IMR-90 (cell line): Measurements from ENCODE around the gene SBF2. TPM values are rescaled to one million over a fixed set of nuclear protein-coding genes. Genes with fewer than 3 reads are reported as not detected.

Experiments used
- ATAC-seq: fragments of 200-7000 bp; cut with Tn5 transposase; 2 replicates; pipeline ENCODE4 v1.9.1; 2020; ENCODE audit warnings: low read depth, mild to moderate bottlenecking, moderate library complexity
- BruUV-seq: library from RNA; stranded (reverse); fragments of 400-500 nt; replicated peaks from 2 replicates; lab custom pipeline; 2021; lab: Mats Ljungman, UMichigan
- CTCF ChIA-PET: fragments of 300-600 bp; formaldehyde crosslinking; extraction: SDS; loops from one replicate; lab custom pipeline; 2021; ENCODE audit warnings: antibody characterized with exemption; lab: Yijun Ruan, JAX
- POLR2A ChIA-PET: fragments of 300-600 bp; sonication (Branson Sonifier 250); formaldehyde crosslinking; loops from one replicate; lab custom pipeline; 2022; ENCODE audit warnings: antibody characterized with exemption; ENCODE audit not compliant: unreplicated experiment; lab: Charles Lee
- DNase-seq: peaks from one replicate; pipeline ENCODE4 v3.0.0; 2013
- H2AFZ ChIP-seq: replicated peaks from 2 replicates; pipeline ENCODE3; 2013; ENCODE audit warnings: low read length, mild to moderate bottlenecking; ENCODE audit not compliant: poor library complexity
- H2AK5ac ChIP-seq: 2 replicates; pipeline ENCODE4 v1.6.1; 2013; ENCODE audit warnings: low read depth, low read length, inconsistent platforms
- H2AK9ac ChIP-seq: replicated peaks from 2 replicates; pipeline ENCODE3; 2013; ENCODE audit warnings: mild to moderate bottlenecking, low read depth, low read length, moderate library complexity; ENCODE audit not compliant: poor library complexity
- H2BK120ac ChIP-seq: 2 replicates; pipeline ENCODE4 v1.6.1; 2013; ENCODE audit warnings: low read depth, low read length, inconsistent platforms
- H2BK15ac ChIP-seq: 3 replicates; pipeline ENCODE4 v1.6.1; 2013; ENCODE audit warnings: low read depth, low read length, inconsistent platforms
- H2BK20ac ChIP-seq: 2 replicates; pipeline ENCODE4 v1.6.1; 2013; ENCODE audit warnings: low read depth, mild to moderate bottlenecking, inconsistent platforms, low read length, moderate library complexity
- H2BK5ac ChIP-seq: 2 replicates; pipeline ENCODE4 v1.6.1; 2013; ENCODE audit warnings: mild to moderate bottlenecking, low read depth, low read length, inconsistent platforms; ENCODE audit not compliant: poor library complexity, severe bottlenecking
- H3K14ac ChIP-seq: replicated peaks from 2 replicates; pipeline ENCODE4 v1.6.1; 2013; ENCODE audit warnings: low read depth, low read length, inconsistent platforms
- H3K18ac ChIP-seq: 2 replicates; pipeline ENCODE4 v1.6.1; 2013; ENCODE audit warnings: low read depth, low read length, control low read depth
- H3K23ac ChIP-seq: 2 replicates; pipeline ENCODE4 v1.6.1; 2013; ENCODE audit warnings: low read depth, low read length, inconsistent platforms
- H3K27ac ChIP-seq: 2 replicates; pipeline ENCODE4 v1.5.1; 2013; ENCODE audit warnings: mild to moderate bottlenecking, control low read depth, low read length; ENCODE audit not compliant: insufficient read depth
- H3K27me3 ChIP-seq: 2 replicates; pipeline ENCODE4 v1.6.1; 2013; ENCODE audit warnings: low read length; ENCODE audit not compliant: control insufficient read depth, insufficient read depth
- H3K36me3 ChIP-seq: 2 replicates; pipeline ENCODE4 v1.6.1; 2013; ENCODE audit warnings: low read length, mixed read lengths; ENCODE audit not compliant: control insufficient read depth, insufficient read depth
- H3K4ac ChIP-seq: 2 replicates; pipeline ENCODE4 v1.6.1; 2013; ENCODE audit warnings: low read depth, low read length, inconsistent platforms
- H3K4me1 ChIP-seq: 2 replicates; pipeline ENCODE4 v1.6.1; 2013; ENCODE audit warnings: low read length, mixed read lengths; ENCODE audit not compliant: control insufficient read depth, insufficient read depth
- H3K4me2 ChIP-seq: 2 replicates; pipeline ENCODE4 v1.6.1; 2013; ENCODE audit warnings: low read depth, mild to moderate bottlenecking, control low read depth, low read length, moderate library complexity
- H3K4me3 ChIP-seq: 2 replicates; pipeline ENCODE4 v1.5.1; 2013; ENCODE audit warnings: low read depth, mild to moderate bottlenecking, control low read depth, low read length, moderate library complexity; ENCODE audit not compliant: insufficient read depth
- H3K56ac ChIP-seq: 2 replicates; pipeline ENCODE4 v1.6.1; 2013; ENCODE audit warnings: low read length, inconsistent platforms; ENCODE audit not compliant: insufficient read depth; ENCODE audit errors: extremely low read depth
- H3K79me1 ChIP-seq, 2 experiments: 2 replicates each; pipeline ENCODE4 v1.6.1; 2013; ENCODE audit warnings: low read length in 2 of 2, inconsistent platforms in 1 of 2, low read depth in 1 of 2
- H3K9ac ChIP-seq: 2 replicates; pipeline ENCODE4 v1.6.1; 2013; ENCODE audit warnings: low read depth, low read length, control low read depth
- H3K9me1 ChIP-seq: 2 replicates; pipeline ENCODE4 v1.6.1; 2013; ENCODE audit warnings: low read length, inconsistent platforms; ENCODE audit not compliant: insufficient read depth
- H3K9me3 ChIP-seq: 2 replicates; pipeline ENCODE4 v1.6.1; 2013; ENCODE audit warnings: low read length; ENCODE audit not compliant: control insufficient read depth, insufficient read depth
- H4K20me1 ChIP-seq: 2 replicates; pipeline ENCODE4 v1.6.1; 2013; ENCODE audit warnings: low read length, inconsistent platforms; ENCODE audit not compliant: insufficient read depth
- H4K5ac ChIP-seq: 2 replicates; pipeline ENCODE4 v1.6.1; 2013; ENCODE audit warnings: mild to moderate bottlenecking, low read depth, low read length, control low read depth
- H4K8ac ChIP-seq, 2 experiments: 2 replicates each; pipeline ENCODE4 v1.6.1; 2013; ENCODE audit warnings: low read depth in 2 of 2, low read length in 2 of 2, control low read depth in 1 of 2, inconsistent platforms in 1 of 2
- H4K91ac ChIP-seq: 2 replicates; pipeline ENCODE4 v1.6.1; 2013; ENCODE audit warnings: low read depth, low read length, inconsistent platforms; ENCODE audit not compliant: insufficient read depth
- BHLHE40 ChIP-seq: fragments of 150-350 bp; IDR thresholded peaks from 2 replicates; pipeline ENCODE4 v1.6.1; 2016; ENCODE audit warnings: mild to moderate bottlenecking, low read depth, low read length
- CEBPB ChIP-seq: IDR thresholded peaks from 2 replicates; pipeline ENCODE4 v1.6.1; 2012; ENCODE audit warnings: low read depth, low read length, improper control_type of control experiment
- CHD1 ChIP-seq: IDR thresholded peaks from 2 replicates; pipeline ENCODE4 v1.6.1; 2012; ENCODE audit warnings: low read depth, low read length, improper control_type of control experiment
- MAZ ChIP-seq: IDR thresholded peaks from 2 replicates; pipeline ENCODE4 v1.6.1; 2012; ENCODE audit warnings: low read depth, mild to moderate bottlenecking, low read length, improper control_type of control experiment, moderate library complexity, borderline replicate concordance
- MXI1 ChIP-seq: IDR thresholded peaks from 2 replicates; pipeline ENCODE4 v1.6.1; 2012; ENCODE audit warnings: low read depth, mild to moderate bottlenecking, low read length, moderate library complexity, borderline replicate concordance
- NFE2L2 ChIP-seq: fragments of 150-350 bp; IDR thresholded peaks from 2 replicates; pipeline ENCODE4 v1.6.1; 2016; ENCODE audit warnings: low read depth, mild to moderate bottlenecking, low read length
- POLR2A ChIP-seq: IDR thresholded peaks from 2 replicates; pipeline ENCODE4 v1.6.1; 2012; ENCODE audit warnings: mild to moderate bottlenecking, low read depth, low read length
- RAD21 ChIP-seq: IDR thresholded peaks from 2 replicates; pipeline ENCODE4 v1.6.1; 2012; ENCODE audit warnings: low read length, improper control_type of control experiment
- RCOR1 ChIP-seq: IDR thresholded peaks from 2 replicates; pipeline ENCODE4 v1.6.1; 2012; ENCODE audit warnings: mild to moderate bottlenecking, low read length, improper control_type of control experiment; ENCODE audit not compliant: insufficient replicate concordance
- SMC3 ChIP-seq: fragments of 150-350 bp; IDR thresholded peaks from 2 replicates; pipeline ENCODE4 v1.6.1; 2016; ENCODE audit warnings: low read depth, mild to moderate bottlenecking, antibody characterized with exemption, low read length, moderate library complexity
- WGBS, 2 experiments: methylation state at CpG; one replicate each; pipeline versions ENCODE4 v1.1.5 to v1.1.7; 2013; ENCODE audit warnings: missing lambda C conversion rate in 2 of 2; ENCODE audit not compliant: insufficient read length in 1 of 2; ENCODE audit errors: extremely low coverage in 2 of 2; 5-methylcytosine and 5-hydroxymethylcytosine counted together
- dilution Hi-C: fragments of 300-500 bp; cut with HindIII; formaldehyde crosslinking; loops from one replicate; pipeline ENCODE4 v1.14.3; 2018; ENCODE audit warnings: low sequenced_read_pairs; ENCODE audit not compliant: unreplicated experiment
- in situ Hi-C: fragments of 300-500 bp; cut with MboI; formaldehyde crosslinking; loops from 3 replicates; pipeline ENCODE4 v1.14.3; 2019; ENCODE audit warnings: low sequenced_read_pairs, inconsistent platforms, mixed read lengths
- intact Hi-C: fragments of 100-400 bp; cut with micrococcal nuclease; formaldehyde crosslinking; loops from 2 replicates; pipeline ENCODE4 v1.10.0; 2022
- polyA plus RNA-seq, 3 experiments: library from polyadenylated mRNA; depleted of rRNA; stranded (reverse); fragments of >200 nt; gene quantifications; 2 replicates each; pipeline ENCODE4 v1.2.3, GENCODE V29; 2012; ENCODE audit warnings: low replicate concordance in 1 of 3
- total RNA-seq: library from RNA; depleted of rRNA; stranded (reverse); fragments of >200 nt; gene quantifications from 2 replicates; pipeline ENCODE4 v1.2.3, GENCODE V29; 2012
- TF ChIP-seq, protein P1 (sequence below): conservative IDR thresholded peaks from 2 replicates; pipeline ENCODE4 v1.5.1; 2012; ENCODE audit warnings: mild to moderate bottlenecking, low read depth, low read length, improper control_type of control experiment

SBF2 gene
- total and polyA plus RNA-seq, 2 of the 4 experiments (the other 2 are of a cell fraction) = 23.8 to 51.8 TPM

DNA sequence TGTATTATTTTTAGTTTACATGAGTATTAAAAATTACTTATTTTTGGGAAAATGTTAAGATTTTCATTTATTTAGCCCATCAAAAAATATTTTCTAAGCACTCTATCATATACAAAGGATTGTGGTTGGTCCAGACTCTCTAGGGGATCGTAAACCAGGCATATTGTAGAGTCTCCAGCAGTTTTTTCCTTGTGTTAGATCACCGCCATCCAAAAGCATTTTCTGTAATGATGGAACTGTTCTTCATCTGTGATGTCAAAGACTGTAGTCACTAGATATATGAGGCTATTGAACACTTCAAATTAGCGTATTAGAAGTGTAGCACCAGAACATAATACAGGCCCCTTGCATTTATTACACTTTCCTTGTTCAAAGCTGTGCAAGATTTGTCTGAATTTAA lies 154.9 kb downstream of the SBF2 start:
- Histone ChIP-seq H3K4me2 (no peak overlapping the region), H4K20me1 (no peaks in the 10 kb centered on the region), H2BK120ac (no peak overlapping the region), H3K56ac (no peak overlapping the region), H4K5ac (no peak overlapping the region), H4K8ac (no peak overlapping the region), H2BK5ac (no peak overlapping the region), H2BK15ac (no peak overlapping the region), H3K4ac (no peak overlapping the region), H3K4me3 (no peak overlapping the region), H3K36me3 (no peaks in the 10 kb centered on the region), H3K9me1 (no peaks in the 10 kb centered on the region), H2BK20ac (no peak overlapping the region), H3K18ac (no peak overlapping the region), H3K9ac (no peak overlapping the region), H3K27ac (no peak overlapping the region), H3K79me1 (peaks cover 13 to 22% of the 10 kb centered on the region in 2 experiments), H2AK9ac (no peak overlapping the region), H3K27me3 (no peaks in the 10 kb centered on the region), H3K14ac (no peak overlapping the region), H2AK5ac (no peak overlapping the region), H4K91ac (no peak overlapping the region), H2AFZ (no peak overlapping the region), H3K9me3 (no peaks in the 10 kb centered on the region), H3K23ac (no peak overlapping the region), H3K4me1 (peaks cover 10% of the 10 kb centered on the region)
- no peak for DNase-seq
- no CpG with 5 or more reads among the region's 3 CpGs for WGBS, 2 experiments
- intact Hi-C loops = no loop called here
- ChIA-PET CTCF (no interaction called here), POLR2A (no interaction called here)
- dilution Hi-C loops = no loop called here
- TF ChIP-seq MXI1 (no peak), SMC3 (no peak), MAZ (no peak), CHD1 (no peak), CEBPB (no peak), NFE2L2 (no peak), POLR2A (no peak), RAD21 (no peak), BHLHE40 (no peak), RCOR1 (no peak)
- TF ChIP-seq, protein P1, sequence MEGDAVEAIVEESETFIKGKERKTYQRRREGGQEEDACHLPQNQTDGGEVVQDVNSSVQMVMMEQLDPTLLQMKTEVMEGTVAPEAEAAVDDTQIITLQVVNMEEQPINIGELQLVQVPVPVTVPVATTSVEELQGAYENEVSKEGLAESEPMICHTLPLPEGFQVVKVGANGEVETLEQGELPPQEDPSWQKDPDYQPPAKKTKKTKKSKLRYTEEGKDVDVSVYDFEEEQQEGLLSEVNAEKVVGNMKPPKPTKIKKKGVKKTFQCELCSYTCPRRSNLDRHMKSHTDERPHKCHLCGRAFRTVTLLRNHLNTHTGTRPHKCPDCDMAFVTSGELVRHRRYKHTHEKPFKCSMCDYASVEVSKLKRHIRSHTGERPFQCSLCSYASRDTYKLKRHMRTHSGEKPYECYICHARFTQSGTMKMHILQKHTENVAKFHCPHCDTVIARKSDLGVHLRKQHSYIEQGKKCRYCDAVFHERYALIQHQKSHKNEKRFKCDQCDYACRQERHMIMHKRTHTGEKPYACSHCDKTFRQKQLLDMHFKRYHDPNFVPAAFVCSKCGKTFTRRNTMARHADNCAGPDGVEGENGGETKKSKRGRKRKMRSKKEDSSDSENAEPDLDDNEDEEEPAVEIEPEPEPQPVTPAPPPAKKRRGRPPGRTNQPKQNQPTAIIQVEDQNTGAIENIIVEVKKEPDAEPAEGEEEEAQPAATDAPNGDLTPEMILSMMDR = no peak
- no TSS peak for BruUV-seq
- no peak for ATAC-seq
- in situ Hi-C loops = no loop called here
